HG03103 (cell line): Measurements from ENCODE around the gene ALPL.

Source experiments
- ATAC-seq: cut with Tn5 transposase; IDR thresholded peaks from one replicate; pipeline ENCODE4 v1.9.1; 2021; ENCODE audit warnings: low read depth; ENCODE audit not compliant: unreplicated experiment

Gene ALPL

DNA sequence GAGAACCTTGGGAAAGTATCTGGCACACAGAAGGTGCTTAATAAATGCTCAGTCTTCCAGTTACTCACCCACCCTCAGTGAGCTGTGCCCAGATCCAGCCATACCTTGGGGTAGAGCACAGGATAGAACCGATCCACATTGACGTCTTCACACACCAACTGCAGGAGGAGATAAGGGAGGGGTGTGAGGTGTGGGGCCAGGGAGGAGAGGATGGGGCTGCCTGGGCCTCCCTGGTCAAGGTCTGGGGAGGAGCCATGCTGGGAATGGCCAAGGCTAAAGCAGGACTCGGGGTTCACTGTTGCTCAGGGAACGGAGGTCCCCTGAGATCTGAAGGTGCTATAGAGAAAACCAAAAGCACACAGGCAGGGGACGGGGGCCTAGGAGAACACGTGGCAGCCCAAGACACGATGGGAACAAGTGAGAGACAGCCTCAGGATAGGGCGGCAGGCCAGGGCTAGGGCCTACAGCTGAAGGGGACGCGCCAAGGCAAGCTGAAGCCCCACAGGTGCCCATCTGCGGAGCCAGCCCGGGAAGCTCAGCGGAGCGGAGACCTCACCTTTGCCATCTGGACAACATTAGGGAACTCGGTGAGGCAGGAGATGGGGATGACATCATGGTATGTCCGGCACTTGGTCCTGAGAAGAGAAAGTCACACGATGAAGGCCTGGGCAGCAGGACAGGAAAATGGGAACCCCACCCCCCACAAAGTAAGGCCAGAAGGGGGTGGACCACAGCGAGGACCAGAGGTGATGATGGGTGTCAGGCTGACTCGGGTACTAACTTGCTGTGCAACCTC, 104.0 kb downstream of the ALPL start:
- ATAC-seq, result no peak

DNA sequence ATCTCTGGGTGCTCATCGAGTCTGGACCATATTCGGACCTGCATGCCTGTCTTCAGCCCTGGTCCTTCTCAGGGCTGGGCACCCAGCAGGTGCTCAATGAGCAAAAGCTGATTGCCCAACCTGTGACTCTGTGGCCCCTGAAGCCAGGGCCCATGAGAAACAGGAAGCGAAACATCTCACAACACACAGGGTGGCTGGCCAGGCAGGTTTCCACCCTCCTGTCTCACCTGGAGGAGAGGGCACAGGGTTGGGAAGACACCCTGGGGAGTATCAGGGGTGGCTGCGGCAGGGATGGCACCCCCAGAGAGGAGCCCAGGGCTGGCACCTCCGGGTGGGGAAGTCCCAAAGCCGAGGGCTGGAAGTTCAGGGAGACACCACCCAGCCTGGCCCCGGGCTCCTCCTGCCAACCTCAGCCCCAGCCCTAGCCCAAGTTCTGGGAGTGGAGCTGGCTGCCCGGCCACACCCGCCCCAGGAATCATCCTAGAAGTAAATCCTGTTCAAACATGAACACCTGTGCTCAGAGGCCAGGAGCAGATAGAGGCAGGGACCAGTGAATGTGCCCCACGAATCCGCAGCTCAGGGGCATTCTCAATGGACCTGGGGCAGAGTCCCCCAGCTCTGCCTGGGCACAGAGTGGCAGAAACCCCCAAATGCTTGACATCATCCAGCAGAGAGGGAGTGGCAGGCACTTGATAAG, 105.3 kb downstream of the ALPL start:
- ATAC-seq, result no peak

DNA sequence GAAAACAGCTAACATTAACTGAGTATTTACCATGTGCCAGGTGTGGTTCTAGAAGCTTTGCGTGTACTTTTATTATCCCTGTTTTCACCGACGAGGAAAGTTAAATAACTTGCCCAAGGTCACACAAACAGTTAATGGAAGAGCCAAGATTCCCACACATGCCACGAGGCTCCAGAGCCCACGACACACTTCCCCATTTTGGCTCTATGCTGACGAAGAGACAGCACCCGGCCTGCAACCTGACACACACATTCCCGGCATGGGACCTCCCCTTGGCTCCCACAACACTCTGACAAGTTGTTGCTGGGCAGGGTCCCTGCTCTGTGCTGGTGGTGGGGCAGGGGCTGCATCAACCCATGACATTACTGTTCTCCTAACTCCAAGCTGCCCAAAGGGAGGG, 107.1 kb downstream of the ALPL start:
- ATAC-seq, result no peak

DNA sequence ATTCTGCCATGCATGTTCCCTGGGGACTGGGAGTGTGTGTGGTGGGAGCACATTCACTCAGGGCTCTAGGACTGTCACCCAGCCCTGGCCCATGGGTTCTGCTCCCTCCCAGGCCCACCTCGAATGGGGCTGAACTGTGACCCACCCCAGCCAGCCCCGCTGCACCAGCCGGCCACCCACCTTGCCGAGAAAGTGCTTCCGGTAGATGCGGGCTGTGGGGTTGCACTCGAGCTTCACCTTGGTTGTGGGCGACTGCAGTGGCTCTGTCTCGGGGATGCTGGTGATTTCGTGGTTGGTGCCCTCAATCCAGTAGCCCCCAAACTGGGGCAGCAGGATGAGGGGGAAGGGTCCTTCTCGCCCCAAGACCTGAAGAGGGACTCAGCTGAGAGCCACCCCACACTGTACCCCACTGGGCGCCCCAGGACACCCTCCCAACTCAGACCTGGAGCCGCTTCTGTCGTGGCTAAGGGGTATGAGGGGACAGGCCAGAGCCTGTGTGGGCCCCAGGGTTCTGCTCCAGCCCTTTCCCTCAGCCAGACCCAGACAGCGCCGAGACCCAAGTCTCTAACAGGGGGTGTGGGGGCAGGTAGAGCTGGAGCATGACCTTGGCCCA, 108.0 kb downstream of the ALPL start:
- ATAC-seq, result no peak

DNA sequence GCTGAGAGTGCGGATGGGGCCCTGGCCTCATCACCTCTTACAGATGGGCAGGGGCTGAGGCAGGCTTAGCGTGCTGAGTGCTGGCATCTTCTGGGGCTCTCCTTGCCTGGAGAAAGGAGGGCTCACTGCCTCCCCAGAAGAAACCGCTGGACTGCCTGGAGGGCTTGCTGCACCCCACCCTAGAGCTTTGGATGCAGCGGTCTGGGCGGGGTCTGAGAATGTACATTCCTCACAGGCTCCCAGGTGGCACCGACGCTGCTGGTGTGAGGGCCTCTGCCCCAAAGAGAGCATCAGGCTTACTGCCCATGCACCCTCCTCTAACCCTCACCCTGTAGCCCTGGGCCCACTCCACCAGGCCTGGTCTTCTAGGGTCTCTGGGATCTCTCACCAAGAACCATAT, 108.8 kb downstream of the ALPL start:
- ATAC-seq, result no peak

DNA sequence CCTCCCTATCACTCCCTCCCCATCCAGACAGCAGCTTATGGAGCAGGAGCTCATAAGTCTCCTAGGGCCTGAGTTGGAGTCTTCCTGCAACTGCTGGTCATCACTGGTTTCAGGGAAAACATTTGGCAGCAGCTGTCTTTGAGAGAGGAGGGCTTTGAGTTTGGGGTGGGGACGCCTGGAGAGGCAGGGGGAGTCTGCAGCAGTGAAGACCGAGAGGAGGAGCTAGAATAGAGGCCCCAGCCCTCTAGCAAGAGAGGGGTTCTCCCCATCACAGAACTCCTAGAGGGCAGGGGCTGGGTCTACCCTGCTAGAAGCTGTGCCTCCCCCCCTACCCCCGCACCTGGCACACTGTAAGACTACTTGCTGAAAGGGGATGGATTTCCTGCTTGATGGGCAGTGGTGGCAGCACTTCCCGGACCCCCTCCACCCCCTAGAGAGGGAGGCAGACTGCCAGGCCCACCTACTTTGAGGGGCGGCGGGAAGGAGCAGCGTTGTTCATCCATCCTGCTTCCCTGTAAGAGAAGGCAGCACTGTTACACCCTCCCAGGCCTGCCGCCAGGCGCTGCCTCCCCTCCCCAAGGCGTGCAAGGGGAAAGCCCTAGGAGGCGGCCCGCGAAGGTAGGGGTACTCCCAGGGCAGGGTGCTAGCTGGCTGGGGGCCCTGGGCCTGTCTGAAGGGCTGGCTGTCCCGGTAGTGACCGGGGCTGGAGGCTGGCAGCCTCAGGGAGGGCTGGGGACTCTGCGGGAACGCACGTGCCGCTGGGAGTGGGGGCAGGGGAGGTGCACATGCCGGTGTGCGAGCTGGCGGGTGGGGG, 109.5 kb downstream of the ALPL start:
- no peak for ATAC-seq

DNA sequence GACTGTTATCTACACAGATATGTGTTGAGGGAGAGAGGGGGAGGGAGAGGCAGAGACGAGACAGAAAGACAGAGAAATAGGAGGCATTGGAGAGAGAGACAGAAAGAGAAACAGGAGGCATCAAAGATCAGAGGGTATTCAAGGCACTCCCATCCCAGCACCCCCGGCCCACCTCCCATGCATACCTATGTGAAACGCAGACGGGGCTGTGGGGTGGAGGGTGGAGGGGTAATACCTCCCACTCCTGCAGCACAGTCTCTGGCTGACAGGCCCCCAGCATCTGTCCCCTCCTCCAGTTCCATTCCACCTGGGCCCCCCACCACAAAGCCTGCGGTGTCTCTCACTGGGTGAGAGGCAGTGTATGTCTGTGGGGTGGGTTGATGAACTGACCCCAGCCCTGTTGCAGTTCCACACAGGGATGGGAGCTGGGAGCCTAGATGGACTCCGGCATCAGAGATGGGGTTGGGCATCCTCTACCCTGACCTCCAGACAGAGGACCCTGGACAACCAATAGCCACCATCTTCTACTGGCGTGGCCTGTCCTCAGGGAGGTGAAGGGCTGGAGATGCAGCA, 110.2 kb downstream of the ALPL start:
- no peak for ATAC-seq

DNA sequence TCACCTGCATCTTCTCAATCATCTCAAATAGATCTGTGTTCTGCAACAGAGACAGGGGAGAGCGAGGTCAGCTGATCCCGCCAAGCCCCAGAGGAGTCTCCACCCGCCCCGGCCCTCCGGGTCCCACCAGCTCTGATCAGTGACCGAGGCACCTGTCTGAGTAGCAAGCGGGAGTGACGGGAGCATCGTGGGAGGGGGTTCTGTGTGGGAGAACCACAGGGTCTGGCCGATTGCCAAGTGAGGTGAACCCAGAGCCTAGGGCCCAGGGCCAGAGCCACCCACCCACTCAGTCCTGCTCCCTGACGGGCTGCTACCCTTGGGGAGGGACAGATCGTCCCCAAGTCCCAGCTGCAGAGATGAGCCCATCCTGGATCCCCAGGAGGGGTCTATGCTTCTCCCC, 110.8 kb downstream of the ALPL start:
- ATAC-seq, result no peak

DNA sequence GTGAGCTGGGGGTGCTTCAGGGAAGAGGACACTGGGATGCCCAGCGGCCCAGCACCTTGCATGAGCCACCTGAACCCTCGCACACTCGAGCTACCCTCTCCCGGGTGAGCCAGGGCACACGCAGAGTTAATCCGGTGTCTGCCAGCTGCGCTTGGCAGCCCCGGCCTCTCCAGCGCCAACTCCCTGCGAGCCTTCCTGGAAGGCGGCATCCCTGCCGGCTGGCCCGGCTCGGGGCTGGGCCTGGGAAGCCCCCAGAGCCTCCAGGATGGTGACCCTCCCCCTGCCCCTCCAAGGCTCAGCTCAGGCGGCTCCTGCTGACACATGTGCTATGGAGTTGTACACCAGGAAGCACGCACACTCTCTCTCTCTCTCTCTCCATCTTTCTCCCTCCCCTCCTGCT, 111.3 kb downstream of the ALPL start:
- ATAC-seq, result no peak

DNA sequence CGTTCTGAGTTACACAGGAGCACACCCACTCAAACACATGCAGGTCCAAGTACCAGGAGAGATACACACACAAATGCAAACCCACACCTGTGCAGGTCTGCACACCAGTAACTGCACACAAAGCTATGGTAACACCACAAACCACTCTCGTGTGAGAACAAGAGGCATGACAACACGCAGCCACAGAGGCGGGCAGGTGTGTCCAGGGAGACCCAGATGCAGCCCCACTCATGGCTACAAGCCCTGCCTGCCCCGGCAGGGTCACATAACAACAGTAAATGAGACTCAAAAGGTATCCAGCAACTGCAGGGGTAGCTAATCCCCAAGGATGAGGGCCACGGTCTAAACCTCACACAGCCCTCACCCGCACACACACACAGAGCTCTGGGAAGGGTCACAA, 111.8 kb downstream of the ALPL start:
- no peak for ATAC-seq

DNA sequence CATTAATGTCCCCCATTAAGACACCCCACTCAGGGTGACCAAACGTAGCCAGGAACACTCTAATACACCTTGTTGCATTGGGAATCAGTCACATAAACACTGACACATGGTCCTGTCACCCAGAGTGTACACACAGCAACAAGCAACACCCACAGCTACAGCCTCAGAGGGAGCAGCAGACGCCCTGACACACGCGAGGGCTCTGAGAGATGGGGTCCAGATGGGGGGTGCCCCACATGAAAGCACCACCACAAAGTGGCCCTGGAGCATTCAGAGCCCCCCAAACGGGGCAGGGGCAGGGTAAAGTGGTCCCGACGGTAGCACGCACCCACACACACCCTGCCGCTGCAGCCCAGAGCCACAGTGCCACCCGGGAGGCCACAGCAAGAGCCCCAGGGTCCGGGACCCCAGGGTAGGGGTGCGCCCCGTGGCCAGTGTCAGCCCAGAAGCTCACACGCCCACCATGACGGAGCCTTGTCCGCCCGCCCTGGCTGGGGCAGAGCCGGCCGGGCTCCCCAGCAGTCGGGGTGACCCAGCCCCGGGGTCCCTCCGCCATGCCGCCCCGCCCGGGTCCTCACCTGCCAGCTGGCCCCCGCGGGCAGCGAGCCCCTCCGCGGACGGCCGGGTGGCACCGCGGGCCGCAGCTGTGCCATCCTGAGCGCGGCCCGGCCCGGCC, 112.7 kb downstream of the ALPL start:
- no peak for ATAC-seq

DNA sequence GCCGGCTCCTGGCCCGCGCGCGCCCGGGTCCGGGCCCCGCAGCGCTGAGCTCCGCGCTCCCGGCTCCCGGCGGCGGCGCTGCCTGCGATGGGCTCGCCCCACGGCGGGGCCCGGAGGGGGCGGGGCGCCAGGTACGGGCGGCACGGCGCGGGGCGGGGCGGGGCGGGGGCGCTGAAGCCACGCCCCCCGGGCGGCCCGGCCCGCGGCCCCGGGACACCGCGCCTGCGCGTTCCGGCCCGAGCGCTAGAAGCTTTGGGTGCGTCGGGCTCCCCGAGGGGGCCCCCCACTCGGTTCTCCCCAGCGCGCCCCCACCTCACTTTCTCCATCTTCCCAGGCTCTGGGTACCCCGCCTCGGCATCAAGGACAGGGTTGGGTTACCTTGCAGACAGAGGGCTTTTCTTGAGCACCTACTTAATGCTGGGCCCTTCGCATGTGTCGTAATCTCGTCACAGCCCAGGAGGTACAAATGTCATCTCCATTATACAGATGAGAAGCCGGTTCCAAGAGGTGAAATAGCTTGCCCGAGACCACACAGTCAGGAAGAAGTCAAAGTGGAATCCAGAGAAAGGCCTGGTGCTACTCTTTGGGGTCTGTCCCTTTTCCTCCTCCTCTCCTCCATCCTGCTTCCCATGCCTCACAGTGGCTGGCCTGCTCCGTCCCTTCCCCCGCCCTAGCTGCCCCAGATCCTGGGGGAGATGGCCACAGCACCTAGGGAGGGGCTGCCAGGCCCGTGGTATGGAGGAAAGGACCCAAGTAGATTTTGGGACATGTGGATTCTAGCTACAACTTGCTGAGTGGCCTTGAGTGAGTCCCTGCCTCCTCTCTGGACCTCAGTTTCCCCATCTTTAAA, 113.5 kb downstream of the ALPL start:
- no peak for ATAC-seq

DNA sequence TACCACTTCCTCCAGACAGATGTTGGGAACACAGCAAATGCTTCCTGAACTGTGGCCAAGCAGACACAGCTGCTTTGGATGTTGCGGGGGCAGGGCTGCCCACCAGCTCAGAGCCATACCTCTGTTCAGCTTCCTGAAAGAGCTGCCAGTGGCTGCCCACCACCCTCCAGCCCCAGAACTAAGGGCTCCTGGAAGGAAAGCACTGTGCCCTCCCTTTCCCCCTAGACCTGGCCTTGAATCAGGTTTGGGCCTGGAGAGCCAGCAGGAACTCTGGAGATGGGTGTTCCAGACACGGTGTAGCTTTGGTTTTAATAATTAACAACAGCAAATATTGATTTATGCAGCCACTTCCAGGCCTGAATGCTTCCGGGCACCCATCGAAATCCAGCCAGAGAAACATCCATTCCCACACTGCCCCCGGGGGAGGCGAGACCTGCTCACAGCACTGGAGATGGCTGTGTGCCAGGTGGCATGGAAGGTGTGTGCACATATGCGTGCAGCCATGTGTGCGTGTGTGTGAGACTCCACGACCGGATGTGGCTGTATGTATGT, 114.3 kb downstream of the ALPL start:
- no peak for ATAC-seq

DNA sequence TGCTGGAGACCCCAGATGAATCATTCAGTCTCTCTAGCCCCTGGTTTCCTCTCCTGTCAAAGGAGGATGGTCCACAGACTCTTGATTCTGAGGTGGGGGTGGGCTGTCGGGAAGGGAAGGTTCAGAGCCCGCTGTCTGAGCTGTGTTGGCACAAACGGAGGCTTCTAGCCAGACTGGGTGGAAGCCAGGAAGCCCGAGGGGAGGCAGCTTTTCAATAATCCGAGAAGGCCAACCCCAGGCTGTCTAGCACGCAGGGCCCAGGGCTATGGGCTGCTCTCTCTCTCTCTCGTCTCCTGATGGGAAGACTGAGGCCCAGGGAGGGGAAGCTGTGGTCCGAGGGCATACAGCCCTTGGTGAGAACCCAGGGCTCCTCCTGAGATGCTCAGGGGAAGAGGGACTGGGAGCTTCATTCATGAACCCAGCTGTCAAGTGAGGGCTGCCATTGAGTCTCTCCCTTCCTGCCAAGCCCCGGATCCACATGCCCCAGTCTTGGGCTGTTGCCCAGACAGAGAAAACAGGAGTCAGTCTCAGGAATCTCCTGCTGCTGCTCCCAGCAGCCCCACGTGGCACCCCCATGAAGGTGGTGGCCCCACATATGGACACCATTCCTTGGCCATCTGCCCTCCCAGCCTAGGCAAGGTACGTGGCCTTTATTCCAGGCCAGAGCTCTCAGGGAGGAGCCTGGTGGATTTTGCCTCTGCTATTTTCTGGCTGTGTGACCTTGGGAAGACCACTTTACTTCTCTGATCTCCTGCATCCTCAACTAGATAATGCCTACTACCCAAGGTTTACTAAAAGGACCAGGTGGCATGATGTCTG, 115.6 kb downstream of the ALPL start:
- no peak for ATAC-seq

DNA sequence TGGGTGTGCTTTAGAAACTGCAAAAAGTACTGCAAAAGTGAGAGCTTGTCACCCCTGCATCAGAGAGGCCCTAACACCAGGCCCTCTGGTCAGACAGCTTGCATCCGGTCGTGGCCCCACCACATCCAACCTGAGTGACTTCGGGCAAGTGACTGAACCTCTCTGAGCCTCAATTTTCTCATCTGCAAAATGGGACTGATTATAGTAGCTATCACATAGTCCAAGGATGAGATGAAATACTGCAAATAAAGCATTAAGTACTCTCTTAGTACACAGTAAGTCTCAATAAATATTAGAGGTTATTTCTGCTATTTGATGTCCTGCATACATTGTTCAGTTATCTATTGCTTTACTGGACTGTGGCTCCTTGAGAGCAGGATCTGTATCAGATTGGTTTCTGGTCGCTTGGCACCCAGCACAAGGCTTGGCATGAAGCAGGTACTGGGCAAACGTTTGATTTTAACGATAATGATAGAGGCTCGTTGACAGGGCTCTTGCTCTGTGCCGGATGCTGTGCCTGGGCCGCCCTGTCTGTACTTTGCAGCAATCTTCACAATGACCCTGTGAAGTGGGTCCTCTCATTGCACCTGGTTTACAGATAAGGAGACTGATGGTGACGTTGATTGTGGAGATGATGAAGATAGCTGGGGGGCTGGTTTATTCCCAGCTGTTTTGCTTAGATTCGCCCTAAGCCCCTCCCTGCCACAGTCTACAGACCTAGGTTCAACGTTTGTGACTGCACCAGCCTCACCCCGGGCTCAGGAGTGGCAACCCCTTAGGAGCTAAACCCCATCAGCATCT, 116.4 kb downstream of the ALPL start:
- ATAC-seq, result no peak

DNA sequence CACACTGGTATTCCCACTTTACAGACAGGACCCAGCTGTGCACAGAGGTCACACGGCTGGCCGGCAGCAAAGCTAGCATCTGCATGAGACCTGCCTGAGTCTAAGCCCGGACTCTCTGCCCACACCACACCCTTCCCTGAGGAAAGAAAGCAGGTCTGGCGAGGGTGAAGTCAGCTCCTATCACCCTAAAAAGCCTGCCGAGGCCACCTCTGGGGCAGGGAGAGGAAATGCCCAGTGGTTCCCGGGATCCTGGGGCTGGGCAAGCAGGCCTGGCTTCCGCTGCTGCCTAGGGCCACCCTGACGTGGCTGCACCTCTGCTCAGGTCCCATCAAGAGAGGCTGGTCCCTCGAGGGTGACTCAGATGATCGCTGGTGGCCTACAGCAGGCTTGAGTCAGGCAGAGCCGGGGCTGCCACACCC, 117.7 kb downstream of the ALPL start:
- ATAC-seq, result no peak
